HG02642 (cell line): ENCODE measurements around the gene SLC25A45.

Experiments used
- ATAC-seq: cut with Tn5 transposase; IDR thresholded peaks from one replicate; pipeline ENCODE4 v1.9.1; 2021; ENCODE audit warnings: mild to moderate bottlenecking; ENCODE audit not compliant: unreplicated experiment, poor library complexity

Gene SLC25A45

DNA sequence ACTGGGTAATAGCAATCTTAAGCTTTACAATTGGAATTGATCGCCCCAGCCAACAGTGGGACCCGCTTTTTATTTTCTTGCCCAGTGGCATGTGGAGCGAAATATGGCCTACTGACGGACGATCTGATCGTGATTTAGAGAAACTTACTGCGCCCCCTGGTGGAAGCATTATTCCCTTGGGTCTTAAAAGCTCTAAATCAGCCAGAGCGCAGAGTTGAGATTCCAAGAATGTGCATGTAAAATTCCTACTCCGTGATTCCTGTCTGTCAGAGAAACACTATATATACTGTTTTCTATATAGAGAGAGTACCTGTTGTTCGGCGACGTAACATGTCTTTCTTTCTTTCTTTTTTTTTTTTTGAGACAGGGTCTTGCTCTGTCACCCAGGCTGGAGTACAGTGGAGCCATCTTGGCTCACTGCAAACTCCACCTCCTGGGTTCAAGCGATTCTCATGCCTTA, 52.5 kb downstream of the SLC25A45 start:
- ATAC-seq: no peak

DNA sequence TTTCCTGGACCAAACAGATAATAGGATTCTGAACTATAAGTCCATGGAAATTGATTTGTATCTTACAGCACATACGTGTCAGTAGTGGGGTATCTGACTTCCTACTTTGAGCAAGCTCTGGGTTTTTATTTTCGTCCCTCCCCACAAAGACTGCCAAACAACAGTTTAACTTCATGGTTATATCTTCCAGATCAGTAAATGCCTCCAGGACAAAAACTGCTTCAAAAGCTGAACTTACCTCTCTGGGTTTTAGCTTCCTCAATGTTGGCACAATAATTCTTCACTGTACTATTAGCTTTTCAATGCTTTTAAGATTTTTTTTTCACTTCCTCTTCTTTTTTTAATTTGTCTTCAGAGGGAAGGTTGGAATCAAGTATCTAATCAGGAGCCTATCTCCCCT, 53.0 kb downstream of the SLC25A45 start:
- no peak for ATAC-seq

DNA sequence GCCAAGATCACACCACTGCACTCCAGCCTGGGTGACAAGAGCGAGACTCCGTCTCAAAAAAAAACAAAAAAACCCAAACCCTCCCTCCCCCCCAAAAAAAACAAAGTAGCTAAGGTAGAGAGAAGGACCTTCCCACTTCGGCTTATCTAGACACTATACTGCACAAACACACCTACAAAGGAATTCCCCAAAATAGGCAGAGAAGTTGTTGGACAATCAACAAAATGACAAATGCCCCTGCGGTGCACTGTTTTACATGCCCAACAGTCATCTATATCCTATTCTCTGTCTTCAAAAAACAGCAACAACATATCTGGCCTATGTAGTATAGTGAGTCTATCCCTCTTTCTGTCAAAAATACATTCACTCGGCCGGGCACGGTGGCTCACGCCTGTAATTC, 55.4 kb downstream of the SLC25A45 start:
- ATAC-seq: no peak

DNA sequence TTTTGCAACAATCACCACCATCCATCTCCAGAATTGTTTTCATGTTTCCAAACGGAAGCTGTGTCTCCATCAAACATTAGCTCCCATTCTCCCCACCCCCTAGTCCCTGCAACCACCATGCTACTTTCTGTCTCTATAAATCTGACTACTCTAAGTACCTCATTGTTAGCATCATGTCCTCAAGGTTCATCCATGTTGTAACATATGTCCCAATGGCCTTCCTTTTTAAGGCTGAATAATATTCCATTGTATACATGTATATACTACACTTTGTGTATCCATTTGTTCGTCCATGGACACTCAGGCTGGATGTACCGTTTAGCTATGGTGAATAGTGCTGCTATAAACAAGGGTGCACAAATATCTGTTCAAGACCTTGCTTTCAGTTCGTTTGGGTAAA, 57.0 kb downstream of the SLC25A45 start:
- ATAC-seq: no peak
